ENCODE results near the gene MIDN. TPM values are rescaled to one million over a fixed set of nuclear protein-coding genes. Genes with fewer than 3 reads are reported as not detected.

Gene MIDN
- total RNA-seq, 1 experiment from 2014 or later, result 286 TPM

DNA sequence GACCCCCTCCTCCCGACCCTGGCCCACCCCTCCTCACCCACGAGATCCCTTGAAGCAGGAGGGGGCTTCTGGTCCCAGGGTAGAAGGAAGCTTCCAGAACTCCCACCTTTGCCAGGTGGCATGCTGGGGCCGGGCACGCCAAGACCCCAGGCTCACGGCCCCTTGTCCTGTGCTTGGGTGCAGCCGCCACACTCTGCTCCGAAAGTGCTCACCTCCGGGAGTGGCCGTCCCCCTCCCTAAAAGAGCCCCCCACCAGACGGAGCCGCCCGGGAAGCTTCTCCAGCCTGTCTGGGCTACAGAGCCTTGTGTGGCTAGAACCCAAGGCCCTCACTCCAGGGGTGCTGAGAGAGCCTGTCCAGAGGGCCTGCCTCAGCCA lies 35.5 kb downstream of the MIDN start:
- peaks cover under 1% of the 10 kb centered on the region; the same call in 1 of the 2 replicates for H3K79me2 ChIP-seq (ENCODE audit: insufficient read depth, low read length)
- Mint-ChIP-seq H3K4me3 (peak overlapping the region in 1 of 2 experiments; percentile 71; a peak in 2 of 5 replicates), H3K9me3 (no peaks in the 10 kb centered on the region), H3K4me1 (peaks cover 10 to 24% of the 10 kb centered on the region in 2 experiments), H3K27me3 (ENCODE audit: low read depth) (peaks cover 15% of the 10 kb centered on the region), H3K27ac (no peak overlapping the region), H3K36me3 (ENCODE audit: insufficient read depth in 1 of 3, low read depth in 3 of 3) (peaks cover 0 to 16% (median 5%) of the 10 kb centered on the region in 3 experiments; a peak in 4 of 7 replicates)
- no peaks in the 10 kb centered on the region for H3K9me3 ChIP-seq (ENCODE audit: control insufficient read depth, low read depth, low read length)
- no peaks in the 10 kb centered on the region for H3K27me3 ChIP-seq (ENCODE audit: insufficient read depth, low read length)
- no peak overlapping the region for H2AFZ ChIP-seq (ENCODE audit: low read length)
- TF ChIP-seq CTCF (conservative IDR thresholded peaks at IDR 0.05), result no peak
- H3K27ac ChIP-seq (ENCODE audit: insufficient read length, low read depth, low read length), result no peak overlapping the region
- H3K4ac ChIP-seq (ENCODE audit: low read depth, low read length), result no peak overlapping the region
- H3K9ac ChIP-seq (ENCODE audit: extremely low read depth, insufficient read length, low read length), result no peak overlapping the region
- H3K23ac ChIP-seq (ENCODE audit: insufficient read length, low read depth, low read length), result no peak overlapping the region
- H3K79me1 ChIP-seq (ENCODE audit: insufficient read depth, low read depth, low read length, poor library complexity, severe bottlenecking), result no peaks in the 10 kb centered on the region
- H3K4me2 ChIP-seq (ENCODE audit: insufficient read depth, insufficient read length, low read length), result no peak overlapping the region
- H3K56ac ChIP-seq (ENCODE audit: insufficient read length, low read depth, low read length), result no peak overlapping the region
- H4K8ac ChIP-seq (replicated peaks; ENCODE audit: insufficient read length, low read depth, low read length), result no peak overlapping the region
- no peak overlapping the region for H4K91ac ChIP-seq (ENCODE audit: insufficient read length, low read depth, low read length)
- DNase-seq, result no peak
- no peak overlapping the region for H3K14ac ChIP-seq (ENCODE audit: insufficient read depth, low read length)
- no peaks in the 10 kb centered on the region for H3K4me1 ChIP-seq (ENCODE audit: insufficient read depth, low read length)
- H4K5ac ChIP-seq (ENCODE audit: insufficient read length, low read depth, low read length), result no peak overlapping the region
- no peak overlapping the region for H2BK5ac ChIP-seq (ENCODE audit: insufficient read length, low read length)
- no peak overlapping the region for H3T11ph ChIP-seq (ENCODE audit: low read length)
- H2BK20ac ChIP-seq (ENCODE audit: low read depth, low read length, poor library complexity, severe bottlenecking), result no peak overlapping the region
- H2BK15ac ChIP-seq (ENCODE audit: low read depth, low read length), result no peak overlapping the region
- H2AK5ac ChIP-seq (ENCODE audit: insufficient read length, low read length), result no peak overlapping the region
- no peaks in the 10 kb centered on the region for H4K20me1 ChIP-seq (ENCODE audit: control insufficient read depth, insufficient read depth, insufficient read length)
- no peak overlapping the region for H3K18ac ChIP-seq (ENCODE audit: insufficient read length, low read depth, low read length)
- peaks cover 4% of the 10 kb centered on the region for H3K23me2 ChIP-seq (ENCODE audit: insufficient read length, low read depth, low read length, poor library complexity, severe bottlenecking)
- no CpG with 5 or more reads among the region's 12 CpGs for WGBS (ENCODE audit: extremely low coverage, insufficient read length, low lambda C conversion rate)
- H2BK120ac ChIP-seq (ENCODE audit: low read depth, low read length, poor library complexity, severe bottlenecking), result no peak overlapping the region
- no peak overlapping the region for H2BK12ac ChIP-seq (ENCODE audit: insufficient read length, low read depth, low read length)

Data from H9 (cell line).